Lower leg skin (tissue), 3 donors: ENCODE data around the gene ZFP36.

Source experiments
- CTCF ChIP-seq, 3 donors: fragments of 450-650 bp; IDR thresholded peaks; one replicate each; pipeline ENCODE4 v1.5.1; 2016; ENCODE audit warnings: antibody characterized with exemption in 3 of 3, mild to moderate bottlenecking in 3 of 3, moderate library complexity in 2 of 3
- POLR2A ChIP-seq, 2 donors: fragments of 450-650 bp; IDR thresholded peaks; one replicate each; pipeline ENCODE4 v1.6.1; 2016 to 2017; ENCODE audit warnings: antibody characterized with exemption in 2 of 2, mild to moderate bottlenecking in 1 of 2, moderate library complexity in 1 of 2

DNA sequence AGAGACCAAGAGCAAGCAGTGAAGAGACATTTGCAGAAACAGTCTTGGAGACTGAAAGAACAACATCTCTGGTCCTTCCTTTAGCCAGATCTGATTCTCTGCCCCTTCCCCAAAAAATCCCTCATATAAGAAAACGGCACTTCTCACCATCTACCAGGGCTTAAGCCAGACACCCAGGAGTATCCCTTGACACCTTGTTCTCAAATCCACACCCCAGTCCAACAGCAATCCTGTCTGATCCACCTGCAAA lies 4.1 kb downstream of the ZFP36 start:
- TF ChIP-seq CTCF (IDR thresholded peaks at IDR 0.05) (no peak), POLR2A (IDR thresholded peaks at IDR 0.05) (no peak)
